Activated CD8-positive, alpha-beta memory T cell treated with anti-CD3 and anti-CD28 coated beads for 4 hours (primary cell): Measurements from ENCODE around the gene INF2.
"Not testable (repeated sequence)": the region's sequence is repeated elsewhere in the genome, so short reads cannot be mapped to it uniquely, and the experiment has no call there.

ENCODE experiments used
- DNase-seq, 2 donors: peaks; one replicate each; pipeline ENCODE4 v3.0.0-alpha.2; 2020; ENCODE audit warnings: low read depth in 2 of 2

Gene INF2

GRCh38 chr14:104657101-104657524 is 32.3 kb upstream of the INF2 start:
- DNase-seq = no peak

GRCh38 chr14:104657563-104658324 is 31.7 kb upstream of the INF2 start:
- no peak for DNase-seq

- DNase-seq = no peak
These were observed 31.1 kb upstream of the INF2 start for GRCh38 chr14:104658325-104658712.

GRCh38 chr14:104659146-104659545 is 30.3 kb upstream of the INF2 start:
- DNase-seq = no peak

GRCh38 chr14:104659764-104660523 is 29.5 kb upstream of the INF2 start:
- DNase-seq = no peak

GRCh38 chr14:104660597-104660996 is 28.8 kb upstream of the INF2 start:
- DNase-seq = no peak

GRCh38 chr14:104661086-104661485 is 28.3 kb upstream of the INF2 start:
- no peak for DNase-seq

- DNase-seq = not testable (repeated sequence)
These were observed 27.8 kb upstream of the INF2 start for GRCh38 chr14:104661528-104662157.

GRCh38 chr14:104662472-104662871 is 26.9 kb upstream of the INF2 start:
- not testable (repeated sequence) for DNase-seq

- no peak for DNase-seq
These were observed 25.3 kb upstream of the INF2 start for GRCh38 chr14:104664107-104664506.

- no peak for DNase-seq
These were observed 24.8 kb upstream of the INF2 start for GRCh38 chr14:104664588-104664987.

- DNase-seq = no peak
These were observed 24.2 kb upstream of the INF2 start for GRCh38 chr14:104665114-104665656.

- DNase-seq = no peak
These were observed 23.5 kb upstream of the INF2 start for GRCh38 chr14:104665657-104666522.

- not testable (repeated sequence) for DNase-seq
These were observed 22.9 kb upstream of the INF2 start for GRCh38 chr14:104666523-104666895.

GRCh38 chr14:104666981-104667380 is 22.4 kb upstream of the INF2 start:
- no peak for DNase-seq

- DNase-seq = no peak
These were observed 19.7 kb upstream of the INF2 start for GRCh38 chr14:104669697-104670096.

GRCh38 chr14:104671330-104671977 is 18.0 kb upstream of the INF2 start:
- not testable (repeated sequence) for DNase-seq

- not testable (repeated sequence) for DNase-seq
These were observed 17.3 kb upstream of the INF2 start for GRCh38 chr14:104672119-104672518.

GRCh38 chr14:104673481-104673880 is 15.9 kb upstream of the INF2 start:
- DNase-seq = no peak

GRCh38 chr14:104675447-104675846 is 14.0 kb upstream of the INF2 start:
- DNase-seq = no peak

GRCh38 chr14:104676130-104676693 is 13.2 kb upstream of the INF2 start:
- DNase-seq = no peak
